PC-9 (cell line): ENCODE measurements around the gene MYO3B. TPM values are rescaled to one million over a fixed set of nuclear protein-coding genes. Genes with fewer than 3 reads are reported as not detected.

ENCODE experiments used
- BruUV-seq: library from RNA; stranded (reverse); fragments of 400-500 nt; replicated peaks from 2 replicates; lab custom pipeline; 2021; lab: Mats Ljungman, UMichigan
- CTCF ChIA-PET: fragments of 300-600 bp; sonication (Branson Sonifier 250); formaldehyde crosslinking; loops from one replicate; lab custom pipeline; 2022; ENCODE audit warnings: antibody characterized with exemption; lab: Charles Lee
- POLR2A ChIA-PET: fragments of 300-600 bp; sonication (Branson Sonifier 250); formaldehyde crosslinking; loops from one replicate; lab custom pipeline; 2022; ENCODE audit warnings: antibody characterized with exemption; ENCODE audit not compliant: unreplicated experiment; lab: Charles Lee
- DNase-seq, 2 experiments: peaks; one replicate each; pipeline versions ENCODE4 v3.0.0 to v3.0.0-alpha.2; 2015 to 2022; ENCODE audit warnings: mixed read lengths in 1 of 2
- H2AFZ ChIP-seq: fragments of 200-600 bp; sonication (generic); 2 replicates; pipeline ENCODE4 v1.8.1; 2017; ENCODE audit warnings: antibody characterized with exemption
- H3F3A ChIP-seq: fragments of 200-600 bp; sonication (generic); 2 replicates; pipeline ENCODE4 v1.8.1; 2017; ENCODE audit warnings: antibody characterized with exemption, mild to moderate bottlenecking, low read depth; ENCODE audit not compliant: insufficient read depth
- H3K27ac ChIP-seq: fragments of 200-600 bp; sonication (generic); 2 replicates; pipeline ENCODE4 v1.6.1; 2016; ENCODE audit warnings: mixed run types
- H3K27me3 ChIP-seq: fragments of 200-600 bp; sonication (generic); 2 replicates; pipeline ENCODE4 v1.6.1; 2016; ENCODE audit warnings: low read depth, mixed run types; ENCODE audit not compliant: insufficient read depth
- H3K36me3 ChIP-seq: fragments of 200-600 bp; sonication (generic); 2 replicates; pipeline ENCODE4 v1.6.1; 2016; ENCODE audit warnings: low read depth, mixed run types
- H3K4me1 ChIP-seq: fragments of 200-600 bp; sonication (generic); replicated peaks from 2 replicates; pipeline ENCODE4 v1.6.1; 2016; ENCODE audit warnings: mixed run types; ENCODE audit not compliant: insufficient read depth
- H3K4me2 ChIP-seq: fragments of 200-600 bp; sonication (generic); 2 replicates; pipeline ENCODE4 v1.6.1; 2017; ENCODE audit warnings: mixed run types
- H3K4me3 ChIP-seq: fragments of 200-600 bp; sonication (generic); 2 replicates; pipeline ENCODE4 v1.6.1; 2016; ENCODE audit warnings: mixed run types
- H3K79me2 ChIP-seq: fragments of 200-600 bp; sonication (generic); 2 replicates; pipeline ENCODE4 v1.6.1; 2017; ENCODE audit warnings: low read depth, mixed run types
- H3K9me2 ChIP-seq: fragments of 200-600 bp; sonication (generic); 2 replicates; pipeline ENCODE4 v1.8.1; 2017; ENCODE audit warnings: mild to moderate bottlenecking; ENCODE audit not compliant: insufficient read depth
- H3K9me3 ChIP-seq: fragments of 200-600 bp; sonication (generic); 2 replicates; pipeline ENCODE4 v1.8.1; 2016; ENCODE audit warnings: low read depth; ENCODE audit not compliant: insufficient read depth
- H4K20me1 ChIP-seq: fragments of 200-600 bp; sonication (generic); 2 replicates; pipeline ENCODE4 v1.8.1; 2017; ENCODE audit not compliant: insufficient read depth
- EZH2 ChIP-seq: fragments of 200-600 bp; sonication (generic); IDR thresholded peaks from 2 replicates; pipeline ENCODE4 v1.8.0; 2017; ENCODE audit warnings: antibody characterized with exemption, low read depth
- intact Hi-C: fragments of 100-400 bp; cut with micrococcal nuclease; formaldehyde crosslinking; loops from one replicate; pipeline ENCODE4 v1.10.0; 2022; ENCODE audit not compliant: unreplicated experiment
- total RNA-seq: library from RNA; stranded (reverse); gene quantifications from 2 replicates; pipeline ENCODE4 v1.2.3, GENCODE V29; 2021
- TF ChIP-seq, protein P1 (sequence below): fragments of 200-600 bp; sonication (generic); conservative IDR thresholded peaks from 2 replicates; pipeline ENCODE4 v1.6.1; 2017; ENCODE audit warnings: mixed run types, antibody characterized with exemption, mild to moderate bottlenecking, moderate library complexity

MYO3B gene
- total RNA-seq, 1 experiment from 2014 or later: 5.3 TPM

DNA sequence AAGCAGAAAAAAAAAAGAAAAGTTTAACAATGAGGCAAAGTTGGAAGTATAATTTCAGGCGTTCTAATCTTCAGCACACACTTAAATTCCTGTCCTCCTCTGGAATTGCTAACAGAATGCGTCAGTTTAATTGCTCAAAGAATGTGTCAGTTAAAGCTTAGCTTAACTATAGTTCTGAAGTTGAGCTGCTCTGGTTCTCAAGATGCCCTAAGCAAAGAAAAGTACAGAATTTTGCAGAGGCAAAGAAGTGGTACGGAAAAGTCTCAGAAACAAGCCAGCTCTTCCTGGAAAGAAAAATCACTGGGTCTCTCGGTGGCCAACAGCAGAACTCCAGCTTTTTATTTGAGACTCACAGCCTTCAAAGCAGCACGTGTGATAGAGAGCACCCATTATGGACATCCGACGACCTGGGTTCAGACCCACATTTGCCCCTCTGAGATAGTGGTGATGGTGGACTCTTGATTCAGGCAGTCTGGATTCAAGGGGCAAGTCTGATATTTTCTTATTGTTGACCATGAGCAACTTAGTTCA is 22.2 kb upstream of the MYO3B start:
- Histone ChIP-seq H2AFZ (no peak overlapping the region), H3K36me3 (no peaks in the 10 kb centered on the region), H3K4me1 (peaks cover 28% of the 10 kb centered on the region), H3F3A (no peaks in the 10 kb centered on the region), H3K79me2 (no peaks in the 10 kb centered on the region), H3K4me3 (no peak overlapping the region), H3K27ac (no peak overlapping the region), H3K9me2 (no peaks in the 10 kb centered on the region; the same call in 1 of the 2 replicates), H3K9me3 (no peaks in the 10 kb centered on the region), H3K4me2 (no peak overlapping the region), H4K20me1 (no peaks in the 10 kb centered on the region), H3K27me3 (no peaks in the 10 kb centered on the region)
- BruUV-seq: no TSS peak
- POLR2A ChIA-PET: no interaction called here
- TF ChIP-seq, protein P1, sequence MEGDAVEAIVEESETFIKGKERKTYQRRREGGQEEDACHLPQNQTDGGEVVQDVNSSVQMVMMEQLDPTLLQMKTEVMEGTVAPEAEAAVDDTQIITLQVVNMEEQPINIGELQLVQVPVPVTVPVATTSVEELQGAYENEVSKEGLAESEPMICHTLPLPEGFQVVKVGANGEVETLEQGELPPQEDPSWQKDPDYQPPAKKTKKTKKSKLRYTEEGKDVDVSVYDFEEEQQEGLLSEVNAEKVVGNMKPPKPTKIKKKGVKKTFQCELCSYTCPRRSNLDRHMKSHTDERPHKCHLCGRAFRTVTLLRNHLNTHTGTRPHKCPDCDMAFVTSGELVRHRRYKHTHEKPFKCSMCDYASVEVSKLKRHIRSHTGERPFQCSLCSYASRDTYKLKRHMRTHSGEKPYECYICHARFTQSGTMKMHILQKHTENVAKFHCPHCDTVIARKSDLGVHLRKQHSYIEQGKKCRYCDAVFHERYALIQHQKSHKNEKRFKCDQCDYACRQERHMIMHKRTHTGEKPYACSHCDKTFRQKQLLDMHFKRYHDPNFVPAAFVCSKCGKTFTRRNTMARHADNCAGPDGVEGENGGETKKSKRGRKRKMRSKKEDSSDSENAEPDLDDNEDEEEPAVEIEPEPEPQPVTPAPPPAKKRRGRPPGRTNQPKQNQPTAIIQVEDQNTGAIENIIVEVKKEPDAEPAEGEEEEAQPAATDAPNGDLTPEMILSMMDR: no peak
- no peak for TF ChIP-seq EZH2
- CTCF ChIA-PET: no interaction called here
- intact Hi-C loops: no loop called here
- DNase-seq: no peak

GRCh38 chr2:170156592-170156991 is 21.4 kb upstream of the MYO3B start:
- H3K79me2 ChIP-seq: no peaks in the 10 kb centered on the region
- intact Hi-C loops: no loop called here
- H3K9me3 ChIP-seq: no peaks in the 10 kb centered on the region
- ChIA-PET POLR2A (no interaction called here), CTCF (no interaction called here)
- peak overlapping the region; percentile 23 for H3K4me2 ChIP-seq
- peaks cover 28% of the 10 kb centered on the region for H3K4me1 ChIP-seq
- no peaks in the 10 kb centered on the region; the same call in 1 of the 2 replicates for H3K9me2 ChIP-seq
- TF ChIP-seq, protein P1: no peak
- no TSS peak for BruUV-seq
- H4K20me1 ChIP-seq: no peaks in the 10 kb centered on the region
- H2AFZ ChIP-seq: no peak overlapping the region
- DNase-seq: no peak
- no peaks in the 10 kb centered on the region; the same call in 1 of the 2 replicates for H3F3A ChIP-seq
- H3K36me3 ChIP-seq: no peaks in the 10 kb centered on the region
- H3K27ac ChIP-seq: peak overlapping the region; percentile 40
- no peak overlapping the region for H3K4me3 ChIP-seq
- H3K27me3 ChIP-seq: no peaks in the 10 kb centered on the region

DNA sequence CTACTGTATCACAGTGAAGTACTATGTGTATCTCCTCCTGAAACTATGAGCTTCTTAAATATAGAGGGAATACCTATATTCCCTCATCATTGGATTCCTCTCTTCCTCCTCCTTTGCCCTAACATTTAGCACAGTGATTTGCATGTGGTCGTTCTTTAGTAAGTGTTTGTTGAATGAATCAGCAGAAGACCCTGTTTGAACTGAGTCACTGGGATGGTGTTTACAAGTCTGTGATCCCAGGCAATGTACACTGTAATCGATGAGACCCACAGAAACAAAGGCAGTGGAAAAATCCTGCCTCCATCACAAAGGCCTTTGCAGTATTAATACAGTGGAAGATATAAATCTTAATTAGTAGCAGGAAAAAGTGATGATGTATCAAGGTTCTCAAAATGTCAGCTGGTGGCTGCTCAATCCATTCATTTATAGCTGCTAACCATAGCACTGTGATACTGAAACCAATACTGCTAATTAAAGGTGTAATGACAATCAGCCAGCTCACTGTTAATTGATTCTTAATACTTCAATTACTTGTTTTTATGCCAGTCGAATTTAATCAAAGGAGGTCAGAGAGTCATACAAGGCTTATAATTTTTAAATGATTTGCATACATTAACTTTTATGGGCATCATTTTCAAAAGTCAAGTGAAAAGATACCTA is 20.8 kb upstream of the MYO3B start:
- Histone ChIP-seq H3F3A (no peaks in the 10 kb centered on the region; the same call in 1 of the 2 replicates), H3K9me2 (no peaks in the 10 kb centered on the region; the same call in 1 of the 2 replicates), H3K4me2 (peak overlapping the region; percentile 23), H2AFZ (no peak overlapping the region), H3K4me1 (peaks cover 28% of the 10 kb centered on the region), H3K4me3 (no peak overlapping the region), H3K27ac (peak overlapping the region; percentile 40), H3K27me3 (no peaks in the 10 kb centered on the region), H4K20me1 (no peaks in the 10 kb centered on the region), H3K36me3 (no peaks in the 10 kb centered on the region), H3K79me2 (no peaks in the 10 kb centered on the region), H3K9me3 (no peaks in the 10 kb centered on the region)
- no TSS peak for BruUV-seq
- intact Hi-C loops: no loop called here
- DNase-seq: peak in 1 of 2 experiments; percentile 83
- POLR2A ChIA-PET: interaction anchor here (0.6 kb wide), 1 partner anchor 71 kb away, joined by 14 read pairs; no protein-coding TSS in a partner anchor
- TF ChIP-seq, protein P1: no peak
- TF ChIP-seq EZH2: no peak
- CTCF ChIA-PET: no interaction called here
